A673 (cell line): ENCODE results near the gene SNX10. TPM values are rescaled to one million over a fixed set of nuclear protein-coding genes. Genes with fewer than 3 reads are reported as not detected.

Experiments
- BruUV-seq: library from RNA; stranded (reverse); fragments of 400-500 nt; replicated peaks from 2 replicates; lab custom pipeline; 2021; lab: Mats Ljungman, UMichigan
- CTCF ChIA-PET: fragments of 300-600 bp; sonication (Branson Sonifier 250); formaldehyde crosslinking; loops from one replicate; lab custom pipeline; 2022; ENCODE audit warnings: antibody characterized with exemption; lab: Charles Lee
- POLR2A ChIA-PET: fragments of 300-600 bp; sonication (Branson Sonifier 250); formaldehyde crosslinking; loops from one replicate; lab custom pipeline; 2022; ENCODE audit warnings: antibody characterized with exemption; ENCODE audit not compliant: low non-redundant PET; lab: Charles Lee
- DNase-seq: peaks from one replicate; pipeline ENCODE4 v3.0.0-alpha.2; 2015; ENCODE audit warnings: low spot score
- H3K27ac ChIP-seq: fragments of 200-600 bp; sonication (generic); 2 replicates; pipeline ENCODE4 v1.5.1; 2016; ENCODE audit warnings: mixed run types, low read depth, mild to moderate bottlenecking, mixed read lengths, antibody characterized with exemption, low read length; ENCODE audit not compliant: poor library complexity, severe bottlenecking
- H3K27me3 ChIP-seq: fragments of 200-600 bp; sonication (generic); replicated peaks from 2 replicates; pipeline ENCODE4 v1.6.1; 2017; ENCODE audit warnings: mixed run types, low read depth, mild to moderate bottlenecking, mixed read lengths, antibody characterized with exemption, low read length; ENCODE audit not compliant: insufficient read depth, poor library complexity
- H3K36me3 ChIP-seq: fragments of 200-600 bp; sonication (generic); 2 replicates; pipeline ENCODE4 v1.6.1; 2016; ENCODE audit warnings: mixed run types, mild to moderate bottlenecking, mixed read lengths, antibody characterized with exemption, low read length; ENCODE audit not compliant: insufficient read depth, poor library complexity, severe bottlenecking
- H3K4me1 ChIP-seq: fragments of 200-600 bp; sonication (generic); 2 replicates; pipeline ENCODE4 v1.6.1; 2017; ENCODE audit warnings: mixed run types, mild to moderate bottlenecking, mixed read lengths, antibody characterized with exemption, low read length; ENCODE audit not compliant: insufficient read depth, poor library complexity, severe bottlenecking
- H3K4me3 ChIP-seq: fragments of 200-600 bp; sonication (generic); 2 replicates; pipeline ENCODE4 v1.5.1; 2016; ENCODE audit warnings: low read depth, mixed run types, mild to moderate bottlenecking, mixed read lengths, low read length; ENCODE audit not compliant: poor library complexity, severe bottlenecking
- H3K9me3 ChIP-seq: fragments of 200-600 bp; sonication (generic); 2 replicates; pipeline ENCODE4 v1.6.1; 2016; ENCODE audit warnings: mixed run types, low read depth, mild to moderate bottlenecking, mixed read lengths, antibody characterized with exemption, low read length; ENCODE audit not compliant: poor library complexity, severe bottlenecking
- EZH2 ChIP-seq: fragments of 200-600 bp; sonication (generic); IDR thresholded peaks from 2 replicates; pipeline ENCODE4 v1.6.1; 2017; ENCODE audit warnings: borderline replicate concordance, low read depth, mild to moderate bottlenecking, mixed read lengths, antibody characterized with exemption, low read length; ENCODE audit not compliant: poor library complexity, severe bottlenecking
- intact Hi-C: fragments of 100-400 bp; cut with micrococcal nuclease; formaldehyde crosslinking; loops from one replicate; pipeline ENCODE4 v1.10.0; 2022; ENCODE audit not compliant: unreplicated experiment
- total RNA-seq: library from RNA; stranded (reverse); gene quantifications from 2 replicates; pipeline ENCODE4 v1.2.3, GENCODE V29; 2021
- TF ChIP-seq, protein P1 (sequence below): fragments of 300-800, 200-600 bp; sonication (generic); conservative IDR thresholded peaks from 2 replicates; pipeline ENCODE4 v1.5.1; 2017; ENCODE audit warnings: low read depth, mild to moderate bottlenecking, antibody characterized with exemption, low read length, moderate library complexity, mixed read lengths

SNX10 gene
- total RNA-seq, 1 experiment from 2014 or later: 1.1 TPM

DNA sequence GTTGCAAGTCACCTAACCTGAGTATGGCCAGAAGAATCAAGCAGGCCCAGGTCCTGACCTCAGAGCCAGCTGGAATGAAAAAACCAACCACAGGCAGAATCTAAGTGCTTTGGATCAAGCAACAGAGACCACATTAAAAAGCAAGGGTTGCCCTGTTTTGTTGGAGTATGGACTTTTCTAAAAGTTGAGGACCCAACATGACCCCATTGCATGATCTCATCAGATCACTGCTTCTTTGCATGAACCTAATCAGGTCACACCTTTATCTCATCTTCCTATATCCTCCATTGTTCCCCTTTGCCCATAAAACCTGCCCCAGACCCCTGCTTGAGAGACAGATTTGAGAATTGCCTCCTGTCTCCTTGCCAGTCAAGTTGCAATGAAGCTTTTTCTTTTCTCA, 11.6 kb upstream of the SNX10 start:
- no peak for TF ChIP-seq EZH2
- TF ChIP-seq, protein P1, sequence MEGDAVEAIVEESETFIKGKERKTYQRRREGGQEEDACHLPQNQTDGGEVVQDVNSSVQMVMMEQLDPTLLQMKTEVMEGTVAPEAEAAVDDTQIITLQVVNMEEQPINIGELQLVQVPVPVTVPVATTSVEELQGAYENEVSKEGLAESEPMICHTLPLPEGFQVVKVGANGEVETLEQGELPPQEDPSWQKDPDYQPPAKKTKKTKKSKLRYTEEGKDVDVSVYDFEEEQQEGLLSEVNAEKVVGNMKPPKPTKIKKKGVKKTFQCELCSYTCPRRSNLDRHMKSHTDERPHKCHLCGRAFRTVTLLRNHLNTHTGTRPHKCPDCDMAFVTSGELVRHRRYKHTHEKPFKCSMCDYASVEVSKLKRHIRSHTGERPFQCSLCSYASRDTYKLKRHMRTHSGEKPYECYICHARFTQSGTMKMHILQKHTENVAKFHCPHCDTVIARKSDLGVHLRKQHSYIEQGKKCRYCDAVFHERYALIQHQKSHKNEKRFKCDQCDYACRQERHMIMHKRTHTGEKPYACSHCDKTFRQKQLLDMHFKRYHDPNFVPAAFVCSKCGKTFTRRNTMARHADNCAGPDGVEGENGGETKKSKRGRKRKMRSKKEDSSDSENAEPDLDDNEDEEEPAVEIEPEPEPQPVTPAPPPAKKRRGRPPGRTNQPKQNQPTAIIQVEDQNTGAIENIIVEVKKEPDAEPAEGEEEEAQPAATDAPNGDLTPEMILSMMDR: no peak
- BruUV-seq: no TSS peak

DNA sequence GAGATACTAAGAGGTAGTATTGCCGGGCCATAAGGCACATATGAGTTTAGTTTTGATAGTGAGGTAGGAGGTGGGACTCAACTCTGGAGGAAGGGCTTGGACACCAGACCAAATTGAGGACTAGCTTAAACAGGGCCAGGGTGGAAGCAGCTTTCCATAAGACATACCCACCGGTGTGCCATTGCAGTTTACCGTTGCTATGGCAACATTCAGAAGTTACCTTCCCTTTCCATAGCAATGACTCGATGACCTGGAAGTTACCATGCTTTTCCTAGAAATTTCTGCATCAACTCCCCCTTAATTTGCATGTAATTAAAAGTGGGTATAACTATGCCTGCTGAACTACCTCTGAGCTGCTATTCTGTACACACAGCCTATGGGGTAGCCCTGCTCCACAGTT, 10.9 kb upstream of the SNX10 start:
- H3K27ac ChIP-seq: no peak overlapping the region
- TF ChIP-seq, protein P1: no peak
- intact Hi-C loops: loop anchor here (10.0 kb wide), 2 partner anchors 186 to 386 kb away; no protein-coding TSS in a partner anchor
- ChIA-PET CTCF (no interaction called here), POLR2A (no interaction called here)
- H3K36me3 ChIP-seq: no peaks in the 10 kb centered on the region
- no peaks in the 10 kb centered on the region for H3K9me3 ChIP-seq
- no TSS peak for BruUV-seq
- no peak for DNase-seq
- H3K27me3 ChIP-seq: no peaks in the 10 kb centered on the region
- H3K4me1 ChIP-seq: no peaks in the 10 kb centered on the region
- no peak overlapping the region for H3K4me3 ChIP-seq

More for the DNA sequence above, 11.6 kb upstream of the SNX10 start:
- DNase-seq: no peak
- POLR2A ChIA-PET: no interaction called here
- Histone ChIP-seq H3K4me1 (no peaks in the 10 kb centered on the region), H3K27me3 (no peaks in the 10 kb centered on the region), H3K27ac (no peak overlapping the region), H3K36me3 (no peaks in the 10 kb centered on the region), H3K4me3 (no peak overlapping the region), H3K9me3 (no peaks in the 10 kb centered on the region)
- CTCF ChIA-PET: interaction anchor here (0.6 kb wide), 1 partner anchor 69 kb away, joined by 5 read pairs; no protein-coding TSS in a partner anchor
- intact Hi-C loops: loop anchor here (10.0 kb wide), 2 partner anchors 185 to 385 kb away; no protein-coding TSS in a partner anchor

DNA sequence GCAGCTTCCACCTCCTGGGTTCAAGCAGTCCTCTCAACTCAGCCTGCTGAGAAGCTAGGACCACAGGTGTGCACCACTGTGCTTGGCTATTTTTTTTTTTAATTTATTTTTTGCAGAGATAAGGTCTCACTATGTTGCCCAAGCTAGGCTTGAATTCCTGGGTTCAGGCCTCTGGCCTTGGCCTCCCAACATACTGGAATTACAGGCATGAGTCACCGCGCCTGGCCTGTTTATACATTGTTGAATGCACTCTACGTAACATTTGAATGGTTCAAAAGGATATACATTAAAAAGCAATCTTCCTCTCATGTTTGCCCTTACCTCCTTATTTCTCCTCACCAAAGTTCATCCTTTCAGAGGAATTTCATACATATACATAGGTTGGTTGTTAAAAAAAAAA, 7.2 kb upstream of the SNX10 start:
- TF ChIP-seq EZH2: no peak
- TF ChIP-seq, protein P1: no peak
- BruUV-seq: no TSS peak
- CTCF ChIA-PET: interaction anchor here (0.6 kb wide), 1 partner anchor 47 kb away, joined by 4 read pairs; no protein-coding TSS in a partner anchor
- Histone ChIP-seq H3K36me3 (no peaks in the 10 kb centered on the region), H3K27me3 (no peaks in the 10 kb centered on the region), H3K9me3 (no peaks in the 10 kb centered on the region), H3K27ac (no peak overlapping the region), H3K4me3 (no peak overlapping the region), H3K4me1 (no peaks in the 10 kb centered on the region)
- POLR2A ChIA-PET: interaction anchor here (0.7 kb wide), 1 partner anchor 277 kb away, joined by 3 read pairs; no protein-coding TSS in a partner anchor
- DNase-seq: no peak
- intact Hi-C loops: loop anchor here (10.0 kb wide), 2 partner anchors 190 to 390 kb away; no protein-coding TSS in a partner anchor
